LNCaP clone FGC (cell line): ENCODE measurements around the gene KIRREL1.

Experiments used
- DNase-seq: peaks from one replicate; pipeline ENCODE4 v3.0.0-alpha.2; 2011; ENCODE audit warnings: low read depth
- H3K4me3 ChIP-seq: 2 replicates; pipeline ENCODE4 v1.5.1; 2011; ENCODE audit warnings: mild to moderate bottlenecking, low read depth, low read length, control low read depth
- CTCF ChIP-seq: IDR thresholded peaks from 2 replicates; pipeline ENCODE4 v1.5.1; 2012; ENCODE audit warnings: mild to moderate bottlenecking; ENCODE audit not compliant: control insufficient read depth, insufficient read depth; ENCODE audit errors: extremely low read depth

KIRREL1 gene

GRCh38 chr1:158099185-158099584 is 105.7 kb downstream of the KIRREL1 start:
- TF ChIP-seq CTCF, result no peak
- no peak for DNase-seq

GRCh38 chr1:158100498-158100897 is 107.1 kb downstream of the KIRREL1 start:
- no peak for DNase-seq
- no peak for TF ChIP-seq CTCF
- no peak overlapping the region for H3K4me3 ChIP-seq

More at GRCh38 chr1:158099185-158099584, 105.7 kb downstream of the KIRREL1 start:
- H3K4me3 ChIP-seq, result no peak overlapping the region

DNA sequence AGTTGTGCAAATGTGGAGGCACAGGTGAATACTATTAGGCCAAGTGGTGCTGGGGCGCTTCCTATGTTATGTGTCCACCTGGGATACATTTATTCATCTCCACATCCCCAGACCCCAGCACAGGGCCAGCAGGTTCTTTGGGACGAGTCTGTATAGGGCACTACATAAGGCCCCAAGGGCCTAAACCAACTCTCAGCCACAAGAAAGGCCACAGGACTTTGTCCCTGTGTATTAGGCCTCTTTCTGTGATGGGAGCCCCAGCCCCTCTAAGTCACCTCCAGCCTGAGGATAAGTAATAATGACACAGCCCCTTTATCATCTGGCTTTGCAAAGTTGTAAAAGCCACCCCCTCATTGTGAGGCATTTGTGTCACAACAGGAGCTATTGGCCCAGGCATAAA is 108.0 kb downstream of the KIRREL1 start:
- H3K4me3 ChIP-seq, result no peak overlapping the region
- no peak for TF ChIP-seq CTCF
- DNase-seq, result no peak

DNA sequence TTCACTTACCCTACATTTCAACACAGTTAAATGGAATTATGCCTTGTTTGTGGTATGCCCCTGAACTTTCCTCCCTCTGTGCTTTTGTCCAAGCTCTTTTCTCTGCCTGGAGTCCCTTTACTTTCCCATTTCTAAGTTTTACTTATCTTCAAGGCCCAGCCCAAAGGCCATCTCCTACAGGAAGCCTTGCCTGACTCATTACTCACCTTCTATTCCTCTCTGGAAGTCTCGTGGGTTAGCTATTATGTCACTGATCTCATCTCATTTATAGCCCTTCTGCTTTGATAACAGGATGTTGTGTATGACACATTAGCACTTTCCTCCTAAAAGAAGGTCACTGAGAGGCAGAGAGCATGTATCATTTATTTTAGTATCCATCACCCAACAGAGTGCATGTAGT is 108.5 kb downstream of the KIRREL1 start:
- no peak overlapping the region for H3K4me3 ChIP-seq
- TF ChIP-seq CTCF, result no peak
- no peak for DNase-seq

- no peak for DNase-seq
- H3K4me3 ChIP-seq, result no peak overlapping the region
- no peak for TF ChIP-seq CTCF
Observed at GRCh38 chr1:158102881-158103674, 109.6 kb downstream of the KIRREL1 start.

- no peak for DNase-seq
- no peak overlapping the region for H3K4me3 ChIP-seq
- no peak for TF ChIP-seq CTCF
Observed at GRCh38 chr1:158103861-158104522, 110.5 kb downstream of the KIRREL1 start.
